Measurements from ENCODE around the gene ANG.

ANG gene

GRCh38 chr14:20655851-20656250 is 32.7 kb upstream of the ANG start:
- no peak for TF ChIP-seq CTCF (IDR thresholded peaks at IDR 0.05; ENCODE audit: insufficient read depth, missing control alignments)
- DNase-seq (ENCODE audit: insufficient read length, low spot score) (no peak), FAIRE-seq (no peak)

- DNase-seq (ENCODE audit: insufficient read length, low spot score) (no peak), FAIRE-seq (no peak)
- TF ChIP-seq CTCF (IDR thresholded peaks at IDR 0.05; ENCODE audit: insufficient read depth, missing control alignments) = no peak
Observed at GRCh38 chr14:20656274-20656673, 32.3 kb upstream of the ANG start.

- FAIRE-seq = no peak
- DNase-seq (ENCODE audit: insufficient read length, low spot score) = no peak
- TF ChIP-seq CTCF (IDR thresholded peaks at IDR 0.05; ENCODE audit: insufficient read depth, missing control alignments) = no peak
Observed at GRCh38 chr14:20657216-20658211, 31.1 kb upstream of the ANG start.

GRCh38 chr14:20658246-20658645 is 30.3 kb upstream of the ANG start:
- no peak for TF ChIP-seq CTCF (IDR thresholded peaks at IDR 0.05; ENCODE audit: insufficient read depth, missing control alignments)
- no peak for FAIRE-seq
- no peak for DNase-seq (ENCODE audit: insufficient read length, low spot score)

- TF ChIP-seq CTCF (IDR thresholded peaks at IDR 0.05; ENCODE audit: insufficient read depth, missing control alignments) = no peak
- FAIRE-seq (no peak), DNase-seq (ENCODE audit: insufficient read length, low spot score) (no peak)
Observed at GRCh38 chr14:20659336-20659735, 29.2 kb upstream of the ANG start.

- no peak for TF ChIP-seq CTCF (IDR thresholded peaks at IDR 0.05; ENCODE audit: insufficient read depth, missing control alignments)
- no peak for DNase-seq (ENCODE audit: insufficient read length, low spot score)
- FAIRE-seq = no peak
Observed at GRCh38 chr14:20659813-20660395, 28.7 kb upstream of the ANG start.

GRCh38 chr14:20661197-20661596 is 27.4 kb upstream of the ANG start:
- TF ChIP-seq CTCF (IDR thresholded peaks at IDR 0.05; ENCODE audit: insufficient read depth, missing control alignments) = no peak
- no peak for DNase-seq (ENCODE audit: insufficient read length, low spot score)
- no peak for FAIRE-seq

All from D721Med (cell line).